CD4-positive, alpha-beta memory T cell (primary cell): Measurements from ENCODE around the gene GARNL3. TPM values are rescaled to one million over a fixed set of nuclear protein-coding genes. Genes with fewer than 3 reads are reported as not detected.

ENCODE experiments used
- CTCF ChIA-PET: fragments of 350-600 bp; sonication (Branson Sonifier 250); formaldehyde crosslinking; loops from one replicate; lab custom pipeline; 2021; ENCODE audit warnings: inconsistent platforms; ENCODE audit not compliant: partially characterized antibody; lab: Charles Lee
- POLR2A ChIA-PET: fragments of 350-600 bp; sonication (Branson Sonifier 250); formaldehyde crosslinking; loops from one replicate; lab custom pipeline; 2021; ENCODE audit not compliant: partially characterized antibody; lab: Charles Lee
- DNase-seq, 5 donors: peaks; one replicate each; pipeline versions ENCODE4 v3.0.0 to v3.0.0-alpha.2; 2020 to 2022; ENCODE audit warnings: mixed read lengths in 1 of 5
- H3K27ac ChIP-seq: one replicate; pipeline ENCODE4 v1.7.0; 2013; ENCODE audit warnings: low read depth, low read length
- H3K27me3 ChIP-seq: 2 replicates; pipeline ENCODE4 v1.7.0; 2013; ENCODE audit warnings: mild to moderate bottlenecking, low read length, moderate library complexity; ENCODE audit not compliant: insufficient read depth
- H3K36me3 ChIP-seq: 2 replicates; pipeline ENCODE4 v1.7.0; 2013; ENCODE audit warnings: mild to moderate bottlenecking, low read length, moderate library complexity; ENCODE audit not compliant: insufficient read depth
- H3K4me1 ChIP-seq: 2 replicates; pipeline ENCODE4 v1.7.0; 2013; ENCODE audit warnings: mild to moderate bottlenecking, low read length, moderate library complexity; ENCODE audit not compliant: insufficient read depth
- H3K4me3 ChIP-seq, 2 donors: one replicate each; pipeline ENCODE4 v1.7.0; 2013; ENCODE audit warnings: low read length in 2 of 2, mild to moderate bottlenecking in 1 of 2
- H3K9me3 ChIP-seq, 2 donors: one replicate each; pipeline ENCODE4 v1.7.0; 2013; ENCODE audit warnings: low read length in 2 of 2, control low read depth in 1 of 2; ENCODE audit not compliant: control insufficient read depth in 1 of 2
- H3K27ac Mint-ChIP-seq, 7 donors: one replicate each; pipeline ENCODE4 v1.8.0; 2020 to 2021; ENCODE audit warnings: mixed read lengths in 7 of 7, mild to moderate bottlenecking in 6 of 7, inconsistent platforms in 3 of 7, moderate library complexity in 3 of 7
- H3K27me3 Mint-ChIP-seq, 2 donors: one replicate each; pipeline ENCODE4 v1.8.0; 2020 to 2021; ENCODE audit warnings: mixed read lengths in 2 of 2
- H3K36me3 Mint-ChIP-seq, 2 donors: one replicate each; pipeline ENCODE4 v1.8.0; 2020 to 2021; ENCODE audit warnings: mixed read lengths in 2 of 2, inconsistent platforms in 1 of 2, mild to moderate bottlenecking in 1 of 2
- H3K4me1 Mint-ChIP-seq, 4 donors: one replicate each; pipeline ENCODE4 v1.8.0; 2020 to 2021; ENCODE audit warnings: mixed read lengths in 4 of 4, mild to moderate bottlenecking in 1 of 4
- H3K4me3 Mint-ChIP-seq, 8 donors: one replicate each; pipeline ENCODE4 v1.8.0; 2020 to 2021; ENCODE audit warnings: mixed read lengths in 8 of 8, mild to moderate bottlenecking in 7 of 8, moderate library complexity in 6 of 8, inconsistent platforms in 3 of 8
- H3K9me3 Mint-ChIP-seq, 8 donors: one replicate each; pipeline ENCODE4 v1.8.0; 2020 to 2021; ENCODE audit warnings: mixed read lengths in 8 of 8, mild to moderate bottlenecking in 5 of 8, inconsistent platforms in 3 of 8, moderate library complexity in 1 of 8
- intact Hi-C: fragments of 100-400 bp; cut with micrococcal nuclease; formaldehyde crosslinking; loops from one replicate; pipeline ENCODE4 v1.15.1; 2023
- polyA plus RNA-seq, 2 donors: library from polyadenylated mRNA; unstranded; fragments of 300-500 nt; fragmentation: Illumina TruSeq; gene quantifications; one replicate each; pipeline ENCODE4 v1.2.3, GENCODE V29; 2021
- total RNA-seq, 2 experiments: library from RNA; stranded (reverse); gene quantifications; one replicate each; pipeline ENCODE4 v1.2.3, GENCODE V29; 2021

The GARNL3 gene, protein sequence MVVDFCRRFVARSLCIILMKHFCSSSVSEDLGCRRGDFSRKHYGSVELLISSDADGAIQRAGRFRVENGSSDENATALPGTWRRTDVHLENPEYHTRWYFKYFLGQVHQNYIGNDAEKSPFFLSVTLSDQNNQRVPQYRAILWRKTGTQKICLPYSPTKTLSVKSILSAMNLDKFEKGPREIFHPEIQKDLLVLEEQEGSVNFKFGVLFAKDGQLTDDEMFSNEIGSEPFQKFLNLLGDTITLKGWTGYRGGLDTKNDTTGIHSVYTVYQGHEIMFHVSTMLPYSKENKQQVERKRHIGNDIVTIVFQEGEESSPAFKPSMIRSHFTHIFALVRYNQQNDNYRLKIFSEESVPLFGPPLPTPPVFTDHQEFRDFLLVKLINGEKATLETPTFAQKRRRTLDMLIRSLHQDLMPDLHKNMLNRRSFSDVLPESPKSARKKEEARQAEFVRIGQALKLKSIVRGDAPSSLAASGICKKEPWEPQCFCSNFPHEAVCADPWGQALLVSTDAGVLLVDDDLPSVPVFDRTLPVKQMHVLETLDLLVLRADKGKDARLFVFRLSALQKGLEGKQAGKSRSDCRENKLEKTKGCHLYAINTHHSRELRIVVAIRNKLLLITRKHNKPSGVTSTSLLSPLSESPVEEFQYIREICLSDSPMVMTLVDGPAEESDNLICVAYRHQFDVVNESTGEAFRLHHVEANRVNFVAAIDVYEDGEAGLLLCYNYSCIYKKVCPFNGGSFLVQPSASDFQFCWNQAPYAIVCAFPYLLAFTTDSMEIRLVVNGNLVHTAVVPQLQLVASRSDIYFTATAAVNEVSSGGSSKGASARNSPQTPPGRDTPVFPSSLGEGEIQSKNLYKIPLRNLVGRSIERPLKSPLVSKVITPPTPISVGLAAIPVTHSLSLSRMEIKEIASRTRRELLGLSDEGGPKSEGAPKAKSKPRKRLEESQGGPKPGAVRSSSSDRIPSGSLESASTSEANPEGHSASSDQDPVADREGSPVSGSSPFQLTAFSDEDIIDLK
- total RNA-seq (1 to 10 TPM; 5.9 to 6.6 TPM), polyA plus RNA-seq (under 1 TPM in 1 of 2 donors, not detected in 1; 0.41 TPM)

- Histone ChIP-seq H3K4me1 (no peaks in the 10 kb centered on the region), H3K27me3 (no peaks in the 10 kb centered on the region), H3K4me3 (no peak within 1 kb of the TSS), H3K9me3 (no peaks in the 10 kb centered on the region), H3K36me3 (no peaks in the 10 kb centered on the region), H3K27ac (no peak within 1 kb of the TSS)
- Mint-ChIP-seq H3K4me1 (no peaks in the 10 kb centered on the region), H3K27me3 (no peaks in the 10 kb centered on the region), H3K36me3 (no peaks in the 10 kb centered on the region), H3K4me3 (no peak within 1 kb of the TSS), H3K9me3 (no peaks in the 10 kb centered on the region), H3K27ac (no peak within 1 kb of the TSS)
- DNase-seq, result no peak
- ChIA-PET CTCF (no interaction called here), POLR2A (no interaction called here)
- intact Hi-C loops, result no loop called here
Observed at GRCh38 chr9:127264462-127265219, at the start of gene GARNL3. Gene GARNL3, plus strand, starts transcription at chr9:127264774. Its CDS starts 104 bp downstream, at chr9:127264878.

- DNase-seq, result no peak
- H3K27me3 ChIP-seq, result no peaks in the 10 kb centered on the region
- no peaks in the 10 kb centered on the region for H3K9me3 ChIP-seq
- POLR2A ChIA-PET, result interaction anchor here (1.0 to 1.9 kb wide), 3 partner anchors 30 to 235 kb away, joined by 4 to 17 read pairs (median 5); partner anchors contain the start of genes LRSAM1, RPL12 and ZNF79
- Mint-ChIP-seq H3K27ac (no peak overlapping the region), H3K9me3 (no peaks in the 10 kb centered on the region), H3K4me1 (peaks cover 0 to 6% (median 2%) of the 10 kb centered on the region in 4 donors), H3K36me3 (no peaks in the 10 kb centered on the region), H3K4me3 (no peak overlapping the region), H3K27me3 (peaks cover 0 to 1% of the 10 kb centered on the region in 2 donors)
- intact Hi-C loops, result loop anchor here (2.0 to 10.0 kb wide), 3 partner anchors 209 to 369 kb away; partner anchors contain the start of genes LRSAM1, RPL12 and ZNF79
- no peak overlapping the region for H3K4me3 ChIP-seq
- CTCF ChIA-PET, result interaction anchor here (1.0 to 3.9 kb wide), 17 partner anchors 9 to 706 kb away, joined by 3 to 20 read pairs (median 5); partner anchors contain the start of genes LRSAM1, RPL12, SLC2A8 and TOR2A
- no peak overlapping the region for H3K27ac ChIP-seq
- H3K36me3 ChIP-seq, result no peaks in the 10 kb centered on the region
- H3K4me1 ChIP-seq, result no peaks in the 10 kb centered on the region
Observed at GRCh38 chr9:127215268-127216209, 49.0 kb upstream of the GARNL3 start.

- ChIA-PET CTCF (interaction anchor here (1.2 to 3.9 kb wide), 5 partner anchors 8 to 705 kb away, joined by 4 to 20 read pairs (median 8); partner anchors contain the start of genes LRSAM1, RPL12 and SLC2A8), POLR2A (no interaction called here)
- H3K9me3 ChIP-seq, result no peaks in the 10 kb centered on the region
- no peak for DNase-seq
- intact Hi-C loops, result loop anchor here (10.0 kb wide), 1 partner anchor 368 kb away; no protein-coding TSS in a partner anchor
- H3K36me3 ChIP-seq, result no peaks in the 10 kb centered on the region
- no peak overlapping the region for H3K27ac ChIP-seq
- Mint-ChIP-seq H3K27ac (no peak overlapping the region), H3K27me3 (no peaks in the 10 kb centered on the region), H3K4me1 (peaks cover 2 to 9% (median 3%) of the 10 kb centered on the region in 4 donors), H3K36me3 (no peaks in the 10 kb centered on the region), H3K9me3 (no peaks in the 10 kb centered on the region), H3K4me3 (no peak overlapping the region)
- peaks cover under 1% of the 10 kb centered on the region for H3K4me1 ChIP-seq
- H3K27me3 ChIP-seq, result no peaks in the 10 kb centered on the region
- H3K4me3 ChIP-seq, result no peak overlapping the region
Observed at GRCh38 chr9:127216210-127216887, 48.2 kb upstream of the GARNL3 start.

DNA sequence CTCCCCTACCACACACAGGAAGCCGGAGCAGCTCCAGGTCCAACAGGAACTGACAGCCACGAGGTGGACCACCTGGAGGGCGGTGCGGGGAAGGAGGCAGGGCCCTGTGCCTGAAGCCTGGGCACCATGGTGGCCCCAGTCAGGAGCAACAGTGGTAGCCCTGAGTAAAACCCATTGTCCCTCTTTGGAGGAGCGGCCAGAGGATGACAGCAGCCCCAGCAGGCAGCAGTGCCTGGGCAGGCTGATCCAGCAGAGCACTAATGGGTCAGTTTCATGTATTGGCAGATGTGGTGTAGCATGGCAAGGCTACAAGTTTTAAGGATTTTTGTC, 47.7 kb upstream of the GARNL3 start:
- intact Hi-C loops, result loop anchor here (10.0 kb wide), 1 partner anchor 368 kb away; no protein-coding TSS in a partner anchor
- H3K27ac ChIP-seq, result no peak overlapping the region
- DNase-seq, result no peak
- ChIA-PET POLR2A (no interaction called here), CTCF (interaction anchor here (1.2 kb wide), 2 partner anchors 180 to 234 kb away, joined by 4 to 5 read pairs; partner anchors contain the start of genes LRSAM1, RPL12 and SLC2A8)
- no peaks in the 10 kb centered on the region for H3K36me3 ChIP-seq
- H3K9me3 ChIP-seq, result no peaks in the 10 kb centered on the region
- no peaks in the 10 kb centered on the region for H3K36me3 Mint-ChIP-seq
- no peaks in the 10 kb centered on the region for H3K27me3 ChIP-seq
- H3K27me3 Mint-ChIP-seq, result no peaks in the 10 kb centered on the region
- H3K4me3 Mint-ChIP-seq, result no peak overlapping the region
- no peak overlapping the region for H3K4me3 ChIP-seq
- no peak overlapping the region for H3K27ac Mint-ChIP-seq
- no peaks in the 10 kb centered on the region for H3K9me3 Mint-ChIP-seq
- peaks cover 6 to 14% (median 7%) of the 10 kb centered on the region in 4 donors for H3K4me1 Mint-ChIP-seq
- peaks cover 5% of the 10 kb centered on the region for H3K4me1 ChIP-seq

DNA sequence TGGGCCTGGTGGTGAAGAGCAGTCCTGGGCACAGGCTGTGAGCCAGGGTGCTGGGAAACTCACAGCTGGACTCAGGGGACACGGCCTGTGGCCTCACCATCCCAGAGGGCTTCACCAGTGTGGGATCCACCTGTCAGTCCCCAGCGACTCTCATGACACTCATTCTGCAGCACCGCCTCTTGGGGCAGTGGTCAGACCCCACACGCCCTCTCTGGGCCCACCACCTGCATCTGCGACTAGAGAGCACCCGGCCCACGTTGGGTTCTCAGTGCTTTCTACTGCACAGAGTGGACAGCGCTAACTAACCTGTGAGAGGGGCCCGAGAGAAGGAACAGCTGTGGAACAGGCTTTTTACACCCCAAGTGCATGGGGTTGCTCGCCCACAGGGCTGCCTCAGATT, 45.8 kb upstream of the GARNL3 start:
- Histone ChIP-seq H3K27ac (no peak overlapping the region), H3K27me3 (no peaks in the 10 kb centered on the region), H3K36me3 (no peaks in the 10 kb centered on the region), H3K4me3 (no peak overlapping the region), H3K4me1 (peaks cover 16% of the 10 kb centered on the region), H3K9me3 (no peaks in the 10 kb centered on the region)
- no peaks in the 10 kb centered on the region for H3K9me3 Mint-ChIP-seq
- intact Hi-C loops, result loop anchor here (10.0 kb wide), 1 partner anchor 366 kb away; no protein-coding TSS in a partner anchor
- no peak overlapping the region for H3K4me3 Mint-ChIP-seq
- no peaks in the 10 kb centered on the region for H3K27me3 Mint-ChIP-seq
- no peak for DNase-seq
- H3K36me3 Mint-ChIP-seq, result no peaks in the 10 kb centered on the region
- no peak overlapping the region for H3K27ac Mint-ChIP-seq
- H3K4me1 Mint-ChIP-seq, result peaks cover 14 to 30% (median 23%) of the 10 kb centered on the region in 4 donors
- POLR2A ChIA-PET, result no interaction called here
- CTCF ChIA-PET, result no interaction called here
